SK-N-SH (cell line): Measurements from ENCODE around the gene SCTR. TPM values are rescaled to one million over a fixed set of nuclear protein-coding genes. Genes with fewer than 3 reads are reported as not detected.

ENCODE experiments used
- CTCF ChIA-PET: fragments of 300-600, 350-600 bp; formaldehyde crosslinking; extraction: SDS; loops from one replicate; lab custom pipeline; 2021; lab: Yijun Ruan, JAX
- POLR2A ChIA-PET: fragments of 350-600 bp; sonication (Branson Sonifier 250); formaldehyde crosslinking; extraction: SDS; loops from one replicate; lab custom pipeline; 2020; ENCODE audit warnings: antibody characterized with exemption, inconsistent platforms; lab: Yijun Ruan, JAX
- DNase-seq: peaks from one replicate; pipeline ENCODE4 v3.0.0; 2012
- H2AFZ ChIP-seq: fragments of 200-600 bp; sonication (generic); 2 replicates; pipeline ENCODE4 v1.8.1; 2016; ENCODE audit warnings: antibody characterized with exemption, mild to moderate bottlenecking, low read depth
- H3F3A ChIP-seq: fragments of 200-600 bp; sonication (generic); replicated peaks from 2 replicates; pipeline ENCODE3; 2016; ENCODE audit warnings: antibody characterized with exemption, mild to moderate bottlenecking; ENCODE audit not compliant: insufficient read depth
- H3K27ac ChIP-seq, 2 experiments: fragments of 200-500 bp in 1 of 2; fragments of 200-600 bp in 1 of 2; sonication (Bioruptor generic) in 1 of 2; sonication (generic), shearing (Covaris generic) in 1 of 2; 2 replicates each; pipeline versions ENCODE4 v1.5.1 to v1.6.1; 2014 to 2016; ENCODE audit warnings: low read depth in 2 of 2, inconsistent platforms in 1 of 2, low read length in 1 of 2, mild to moderate bottlenecking in 1 of 2, mixed read lengths in 1 of 2
- H3K27me3 ChIP-seq: fragments of 200-600 bp; sonication (generic), shearing (Covaris generic); 2 replicates; pipeline ENCODE4 v1.6.1; 2016; ENCODE audit warnings: mixed run types; ENCODE audit not compliant: insufficient read depth
- H3K36me3 ChIP-seq, 2 experiments: fragments of 200-500 bp in 1 of 2; fragments of 200-600 bp in 1 of 2; sonication (Bioruptor generic) in 1 of 2; sonication (generic) in 1 of 2; replicated peaks in 1 of 2; 2 replicates each; pipeline versions ENCODE3 to v1.5.1; 2014 to 2016; ENCODE audit warnings: low read length in 1 of 2, mild to moderate bottlenecking in 1 of 2; ENCODE audit not compliant: insufficient read depth in 2 of 2, control insufficient read depth in 1 of 2
- H3K4me1 ChIP-seq, 2 experiments: fragments of 200-500 bp in 1 of 2; fragments of 200-600 bp in 1 of 2; sonication (Bioruptor generic) in 1 of 2; sonication (generic), shearing (Covaris generic) in 1 of 2; 2 replicates each; pipeline versions ENCODE4 v1.5.1 to v1.6.1; 2014 to 2016; ENCODE audit warnings: low read depth in 1 of 2, low read length in 1 of 2, mixed run types in 1 of 2; ENCODE audit not compliant: insufficient read depth in 2 of 2, control insufficient read depth in 1 of 2
- H3K4me2 ChIP-seq: fragments of 200-600 bp; sonication (generic), shearing (Covaris generic); 2 replicates; pipeline ENCODE4 v1.6.1; 2017; ENCODE audit warnings: mixed run types
- H3K4me3 ChIP-seq, 2 experiments: fragments of 200-500 bp in 1 of 2; fragments of 200-600 bp in 1 of 2; sonication (Bioruptor generic) in 1 of 2; sonication (generic), shearing (Covaris generic) in 1 of 2; 2 replicates each; pipeline versions ENCODE4 v1.5.1 to v1.8.1; 2014 to 2016; ENCODE audit warnings: low read depth in 2 of 2, inconsistent platforms in 1 of 2, low read length in 1 of 2, mild to moderate bottlenecking in 1 of 2, mixed read lengths in 1 of 2, moderate library complexity in 1 of 2
- H3K79me2 ChIP-seq: fragments of 200-600 bp; sonication (generic); 2 replicates; pipeline ENCODE4 v1.8.1; 2017; ENCODE audit warnings: mild to moderate bottlenecking; ENCODE audit not compliant: insufficient read depth
- H3K9ac ChIP-seq: fragments of 200-600 bp; sonication (generic); 2 replicates; pipeline ENCODE4 v1.6.1; 2017; ENCODE audit warnings: mixed run types
- H3K9me2 ChIP-seq: fragments of 200-600 bp; sonication (generic); 2 replicates; pipeline ENCODE4 v1.6.1; 2017; ENCODE audit warnings: mixed run types
- H3K9me3 ChIP-seq: fragments of 200-600 bp; sonication (generic); 2 replicates; pipeline ENCODE4 v1.6.1; 2017; ENCODE audit warnings: mixed run types, mild to moderate bottlenecking, moderate library complexity
- H4K20me1 ChIP-seq: fragments of 200-600 bp; sonication (generic); 2 replicates; pipeline ENCODE4 v1.6.1; 2017; ENCODE audit warnings: mild to moderate bottlenecking, mixed run types; ENCODE audit not compliant: insufficient read depth
- CHD2 ChIP-seq: fragments of 150-350 bp; IDR thresholded peaks from 2 replicates; pipeline ENCODE4 v1.6.1; 2018; ENCODE audit warnings: low read length; ENCODE audit not compliant: partially characterized antibody
- CTCF ChIP-seq: fragments of 200-600 bp; sonication (generic); IDR thresholded peaks from 2 replicates; pipeline ENCODE4 v1.6.1; 2017; ENCODE audit warnings: antibody characterized with exemption, mild to moderate bottlenecking, moderate library complexity
- ELF1 ChIP-seq: IDR thresholded peaks from 2 replicates; pipeline ENCODE4 v1.4.0; 2012
- FOXJ3 ChIP-seq: sonication (generic); formaldehyde crosslinking; IDR thresholded peaks from 2 replicates; pipeline ENCODE4 v1.5.1; 2020; ENCODE audit warnings: mild to moderate bottlenecking, missing genetic modification reagents
- GABPA ChIP-seq: IDR thresholded peaks from 2 replicates; pipeline ENCODE4 v1.4.0; 2012; ENCODE audit warnings: low read depth, mild to moderate bottlenecking
- MEF2A ChIP-seq: IDR thresholded peaks from 2 replicates; pipeline ENCODE4 v1.4.0; 2012; ENCODE audit warnings: low read depth, borderline replicate concordance
- MXI1 ChIP-seq: IDR thresholded peaks from 2 replicates; pipeline ENCODE4 v1.6.1; 2012; ENCODE audit warnings: mild to moderate bottlenecking, low read depth, low read length, improper control_type of control experiment
- RCOR1 ChIP-seq: fragments of 150-350 bp; IDR thresholded peaks from 2 replicates; pipeline ENCODE4 v1.6.1; 2017; ENCODE audit warnings: antibody characterized with exemption, low read length
- REST ChIP-seq: IDR thresholded peaks from 2 replicates; pipeline ENCODE4 v1.6.1; 2012; ENCODE audit warnings: mild to moderate bottlenecking, low read depth, low read length, moderate library complexity
- USF1 ChIP-seq: IDR thresholded peaks from 2 replicates; pipeline ENCODE4 v1.4.0; 2012; ENCODE audit warnings: low read depth, borderline replicate concordance
- YY1 ChIP-seq: IDR thresholded peaks from 2 replicates; pipeline ENCODE4 v1.4.0; 2012; ENCODE audit warnings: low read depth, mild to moderate bottlenecking
- WGBS: methylation state at CpG from one replicate; pipeline ENCODE4 v1.1.6; 2017; ENCODE audit warnings: low lambda C conversion rate; 5-methylcytosine and 5-hydroxymethylcytosine counted together
- polyA plus RNA-seq, 3 experiments: library from polyadenylated mRNA; depleted of rRNA; stranded (reverse); fragments of >200 nt; gene quantifications; 2 replicates each; pipeline ENCODE4 v1.2.3, GENCODE V29; 2012

The SCTR gene
- polyA plus RNA-seq, 1 of the 3 experiments (the other 2 are of a cell fraction), result not detected

- ChIA-PET POLR2A (no interaction called here), CTCF (interaction anchor here (5.6 kb wide), 1 partner anchor 7 kb away, joined by 56 read pairs; no protein-coding TSS in a partner anchor)
- 32% methylated on average over 3 of the region's 3 CpGs for WGBS
- Histone ChIP-seq H3K9ac (no peak overlapping the region), H4K20me1 (no peaks in the 10 kb centered on the region), H3K27me3 (no peaks in the 10 kb centered on the region), H3K27ac (no peak overlapping the region), H3K4me2 (no peak overlapping the region), H3K36me3 (no peaks in the 10 kb centered on the region), H3K79me2 (no peaks in the 10 kb centered on the region), H3K9me2 (no peaks in the 10 kb centered on the region), H3K4me1 (no peaks in the 10 kb centered on the region), H3K4me3 (no peak overlapping the region), H2AFZ (no peak overlapping the region), H3K9me3 (no peaks in the 10 kb centered on the region), H3F3A (no peaks in the 10 kb centered on the region)
- no peak for TF ChIP-seq CTCF
- TF ChIP-seq USF1, result no peak
- TF ChIP-seq RCOR1, result no peak
- TF ChIP-seq MEF2A, result no peak
- TF ChIP-seq CHD2, result no peak
- TF ChIP-seq FOXJ3 (CRISPR knock-in tag), result no peak
- no peak for TF ChIP-seq MXI1
- TF ChIP-seq GABPA, result no peak
- no peak for TF ChIP-seq ELF1
- no peak for TF ChIP-seq YY1
- no peak for TF ChIP-seq REST
- no peak for DNase-seq
Measured at GRCh38 chr2:119468154-119468955, 55.9 kb downstream of the SCTR start.
